A549 (cell line): Measurements from ENCODE around the gene THTPA.

Experiments used
- CTCF ChIP-seq: fragments of >200 bp; sonication (Bioruptor Twin); formaldehyde crosslinking; IDR thresholded peaks from 3 replicates; pipeline ENCODE4 v1.5.1; 2016
- EP300 ChIP-seq, 2 experiments: fragments of >200 bp; sonication (Bioruptor Twin); formaldehyde crosslinking; IDR thresholded peaks; 2 replicates in 1 of 2; 3 replicates in 1 of 2; pipeline ENCODE4 v1.6.1; 2016 to 2017
- FOSB ChIP-seq: fragments of 250-450 bp; sonication (Bioruptor Pico); IDR thresholded peaks from 2 replicates; pipeline ENCODE4 v1.5.0; 2020; ENCODE audit warnings: mild to moderate bottlenecking, moderate library complexity
- GATA3 ChIP-seq: IDR thresholded peaks from 2 replicates; pipeline ENCODE4 v1.6.1; 2012; ENCODE audit warnings: borderline replicate concordance
- HMGXB4 ChIP-seq: fragments of 250-450 bp; sonication (Bioruptor Pico); IDR thresholded peaks from 2 replicates; pipeline ENCODE4 v1.5.0; 2021; ENCODE audit warnings: mild to moderate bottlenecking, moderate library complexity, borderline replicate concordance
- MAX ChIP-seq: IDR thresholded peaks from 2 replicates; pipeline ENCODE4 v1.6.1; 2012
- MAZ ChIP-seq: fragments of 150-350 bp; IDR thresholded peaks from 2 replicates; pipeline ENCODE4 v1.6.1; 2014; ENCODE audit warnings: antibody characterized with exemption, low read depth, low read length, borderline replicate concordance
- POLR2A ChIP-seq: IDR thresholded peaks from 2 replicates; pipeline ENCODE4 v1.6.1; 2012; ENCODE audit warnings: mild to moderate bottlenecking, low read length
- RAD21 ChIP-seq, 2 experiments: fragments of >200 bp in 1 of 2; sonication (Bioruptor Twin) in 1 of 2; formaldehyde crosslinking in 1 of 2; IDR thresholded peaks in 1 of 2; conservative IDR thresholded peaks in 1 of 2; 2 replicates in 1 of 2; 3 replicates in 1 of 2; pipeline ENCODE4 v1.6.1; 2012 to 2018; ENCODE audit warnings: inconsistent platforms in 1 of 2
- RFX5 ChIP-seq: fragments of 450-650 bp; IDR thresholded peaks from 2 replicates; pipeline ENCODE4 v1.7.1; 2014; ENCODE audit warnings: antibody characterized with exemption, mild to moderate bottlenecking, moderate library complexity
- SMC3 ChIP-seq: fragments of >200 bp; sonication (Bioruptor Twin); formaldehyde crosslinking; IDR thresholded peaks from 3 replicates; pipeline ENCODE4 v1.6.1; 2018; ENCODE audit warnings: inconsistent platforms
- USF2 ChIP-seq: fragments of 450-650 bp; IDR thresholded peaks from 2 replicates; pipeline ENCODE4 v1.6.1; 2014; ENCODE audit warnings: antibody characterized with exemption
- TF ChIP-seq, protein P1 (sequence below): fragments of 200-600 bp; sonication (generic); IDR thresholded peaks from 2 replicates; pipeline ENCODE4 v1.6.1; 2016; ENCODE audit warnings: antibody characterized with exemption, mild to moderate bottlenecking, moderate library complexity

GRCh38 chr14:23512156-23512555, 43.9 kb upstream of the THTPA start:
- no peak for TF ChIP-seq POLR2A
- no peak for TF ChIP-seq CTCF
- no peak for TF ChIP-seq MAZ
- TF ChIP-seq HMGXB4 (CRISPR knock-in tag): no peak
- TF ChIP-seq USF2: no peak
- no peak for TF ChIP-seq SMC3
- no peak for TF ChIP-seq RAD21 (conservative IDR thresholded peaks at IDR 0.05 in 1 of 2, IDR thresholded peaks at IDR 0.05 in 1 of 2)
- TF ChIP-seq RFX5: no peak
- TF ChIP-seq EP300 (IDR thresholded peaks at IDR 0.05): no peak
- TF ChIP-seq MAX: no peak
- TF ChIP-seq GATA3: no peak
- TF ChIP-seq, protein P1, sequence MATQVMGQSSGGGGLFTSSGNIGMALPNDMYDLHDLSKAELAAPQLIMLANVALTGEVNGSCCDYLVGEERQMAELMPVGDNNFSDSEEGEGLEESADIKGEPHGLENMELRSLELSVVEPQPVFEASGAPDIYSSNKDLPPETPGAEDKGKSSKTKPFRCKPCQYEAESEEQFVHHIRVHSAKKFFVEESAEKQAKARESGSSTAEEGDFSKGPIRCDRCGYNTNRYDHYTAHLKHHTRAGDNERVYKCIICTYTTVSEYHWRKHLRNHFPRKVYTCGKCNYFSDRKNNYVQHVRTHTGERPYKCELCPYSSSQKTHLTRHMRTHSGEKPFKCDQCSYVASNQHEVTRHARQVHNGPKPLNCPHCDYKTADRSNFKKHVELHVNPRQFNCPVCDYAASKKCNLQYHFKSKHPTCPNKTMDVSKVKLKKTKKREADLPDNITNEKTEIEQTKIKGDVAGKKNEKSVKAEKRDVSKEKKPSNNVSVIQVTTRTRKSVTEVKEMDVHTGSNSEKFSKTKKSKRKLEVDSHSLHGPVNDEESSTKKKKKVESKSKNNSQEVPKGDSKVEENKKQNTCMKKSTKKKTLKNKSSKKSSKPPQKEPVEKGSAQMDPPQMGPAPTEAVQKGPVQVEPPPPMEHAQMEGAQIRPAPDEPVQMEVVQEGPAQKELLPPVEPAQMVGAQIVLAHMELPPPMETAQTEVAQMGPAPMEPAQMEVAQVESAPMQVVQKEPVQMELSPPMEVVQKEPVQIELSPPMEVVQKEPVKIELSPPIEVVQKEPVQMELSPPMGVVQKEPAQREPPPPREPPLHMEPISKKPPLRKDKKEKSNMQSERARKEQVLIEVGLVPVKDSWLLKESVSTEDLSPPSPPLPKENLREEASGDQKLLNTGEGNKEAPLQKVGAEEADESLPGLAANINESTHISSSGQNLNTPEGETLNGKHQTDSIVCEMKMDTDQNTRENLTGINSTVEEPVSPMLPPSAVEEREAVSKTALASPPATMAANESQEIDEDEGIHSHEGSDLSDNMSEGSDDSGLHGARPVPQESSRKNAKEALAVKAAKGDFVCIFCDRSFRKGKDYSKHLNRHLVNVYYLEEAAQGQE: no peak
- no peak for TF ChIP-seq FOSB
